ENCODE measurements around the gene MIGA2. TPM values are rescaled to one million over a fixed set of nuclear protein-coding genes. Genes with fewer than 3 reads are reported as not detected.

The MIGA2 gene
- total RNA-seq, 1 experiment from 2014 or later, result 34.8 TPM

DNA sequence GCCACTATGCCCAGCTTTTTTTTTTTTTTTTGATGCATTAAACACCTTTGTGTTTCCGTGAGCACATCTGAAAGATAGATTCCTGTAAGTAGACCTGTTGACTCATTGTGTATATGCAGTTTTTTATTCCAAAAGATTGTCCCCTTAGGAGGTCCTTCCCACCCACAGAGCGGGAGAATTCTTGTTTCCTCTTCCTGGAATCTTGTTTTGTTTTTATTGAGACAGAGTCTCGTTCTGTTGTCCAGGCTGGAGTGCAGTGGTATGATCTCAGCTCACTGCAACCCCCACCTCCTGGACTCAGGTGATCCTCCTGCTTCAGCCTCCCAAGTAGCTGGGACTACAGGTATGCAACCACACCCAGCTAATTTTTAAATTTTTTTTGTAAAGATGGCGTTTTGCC, 82.4 kb downstream of the MIGA2 start:
- no peak overlapping the region for H3K4me3 Mint-ChIP-seq (ENCODE audit: unreplicated experiment)
- Histone ChIP-seq H3K36me3 (ENCODE audit: control insufficient read depth, insufficient read depth, low read length) (no peaks in the 10 kb centered on the region; the same call in 1 of the 2 replicates), H3K9me3 (no peaks in the 10 kb centered on the region), H3K27me3 (replicated peaks; ENCODE audit: control insufficient read depth, insufficient read depth, low read length) (no peaks in the 10 kb centered on the region), H3K4me3 (ENCODE audit: low read depth, low read length) (no peak overlapping the region), H3K4me1 (peaks cover 14% of the 10 kb centered on the region)
- no peak for TF ChIP-seq CTCF (IDR thresholded peaks at IDR 0.05; ENCODE audit: insufficient read depth in 1 of 2, low read depth in 1 of 2, low read length in 1 of 2, severe bottlenecking in 1 of 2, unreplicated experiment in 1 of 2)
- intact Hi-C loops (cut with micrococcal nuclease; ENCODE audit: unreplicated experiment), result no loop called here
- no peaks in the 10 kb centered on the region for H3K9me3 Mint-ChIP-seq (ENCODE audit: unreplicated experiment)
- no peaks in the 10 kb centered on the region for H3K27me3 Mint-ChIP-seq (ENCODE audit: insufficient read depth, unreplicated experiment)
- BruUV-seq (replicated peaks), result no TSS peak
- CTCF ChIA-PET, result interaction anchor here (0.6 to 1.0 kb wide), 2 partner anchors 12 to 24 kb away, joined by 3 read pairs; no protein-coding TSS in a partner anchor
- no peak for DNase-seq
- POLR2A ChIA-PET, result no interaction called here
- H3K36me3 Mint-ChIP-seq (ENCODE audit: insufficient read depth, unreplicated experiment), result peaks cover 30% of the 10 kb centered on the region
- H3K4me1 Mint-ChIP-seq (ENCODE audit: low read depth, unreplicated experiment), result peaks cover 14% of the 10 kb centered on the region
- H3K27ac Mint-ChIP-seq (ENCODE audit: unreplicated experiment), result no peak overlapping the region

- Mint-ChIP-seq H3K27me3 (ENCODE audit: insufficient read depth, unreplicated experiment) (no peaks in the 10 kb centered on the region), H3K4me1 (ENCODE audit: low read depth, unreplicated experiment) (no peaks in the 10 kb centered on the region), H3K36me3 (ENCODE audit: insufficient read depth, unreplicated experiment) (peaks cover 45% of the 10 kb centered on the region), H3K27ac (ENCODE audit: unreplicated experiment) (no peak overlapping the region), H3K9me3 (ENCODE audit: unreplicated experiment) (no peaks in the 10 kb centered on the region), H3K4me3 (ENCODE audit: unreplicated experiment) (no peak overlapping the region)
- intact Hi-C loops (cut with micrococcal nuclease; ENCODE audit: unreplicated experiment), result no loop called here
- Histone ChIP-seq H3K36me3 (ENCODE audit: control insufficient read depth, insufficient read depth, low read length) (no peaks in the 10 kb centered on the region; the same call in 1 of the 2 replicates), H3K9me3 (no peaks in the 10 kb centered on the region), H3K4me3 (ENCODE audit: low read depth, low read length) (no peak overlapping the region), H3K27me3 (replicated peaks; ENCODE audit: control insufficient read depth, insufficient read depth, low read length) (no peaks in the 10 kb centered on the region), H3K4me1 (no peaks in the 10 kb centered on the region)
- ChIA-PET POLR2A (no interaction called here), CTCF (no interaction called here)
- no TSS peak for BruUV-seq (replicated peaks)
- no peak for TF ChIP-seq CTCF (IDR thresholded peaks at IDR 0.05; ENCODE audit: insufficient read depth in 1 of 2, low read depth in 1 of 2, low read length in 1 of 2, severe bottlenecking in 1 of 2, unreplicated experiment in 1 of 2)
- DNase-seq, result no peak
Observed at GRCh38 chr9:129121483-129121882, 85.1 kb downstream of the MIGA2 start.

Other genes starting within 250 kb of the MIGA2 start
- gene TBC1D13, start 249.4 kb upstream of the MIGA2 start, total RNA-seq (2022), result 35.6 and 39.9 TPM in 2 replicates
- gene ENDOG, start 218.1 kb upstream of the MIGA2 start, total RNA-seq (2022), result 25.9 and 30.0 TPM in 2 replicates
- gene SPOUT1, start 206.8 kb upstream of the MIGA2 start, total RNA-seq (2022), result 76.2 and 88.0 TPM in 2 replicates
- 6.9 and 7.8 TPM in 2 replicates for gene KYAT1, start 154.7 kb upstream of the MIGA2 start, total RNA-seq (2022)
- gene LRRC8A, start 154.5 kb upstream of the MIGA2 start, total RNA-seq (2022), result 21.9 and 22.4 TPM in 2 replicates
- 0.59 and 0.63 TPM in 2 replicates for gene PHYHD1, start 115.6 kb upstream of the MIGA2 start, total RNA-seq (2022)
- gene DOLK, start 89.0 kb upstream of the MIGA2 start, total RNA-seq (2022), result 25.9 and 27.2 TPM in 2 replicates
- 80.9 and 85.7 TPM in 2 replicates for gene NUP188, start 88.9 kb upstream of the MIGA2 start, total RNA-seq (2022)
- 64.2 and 66.7 TPM in 2 replicates for gene SH3GLB2, start 8.3 kb upstream of the MIGA2 start, total RNA-seq (2022)
- 44.7 and 45.1 TPM in 2 replicates for gene DOLPP1, start 44.5 kb downstream of the MIGA2 start, total RNA-seq (2022)
- 16.2 and 20.7 TPM in 2 replicates for gene CRAT, start 74.2 kb downstream of the MIGA2 start, total RNA-seq (2022)
- 100 and 107 TPM in 2 replicates for gene PTPA, start 74.8 kb downstream of the MIGA2 start, total RNA-seq (2022)
- 3.9 and 4.1 TPM in 2 replicates for gene IER5L, start 141.6 kb downstream of the MIGA2 start, total RNA-seq (2022)

Measured in Caco-2 (cell line).